Stimulated activated CD8-positive, alpha-beta memory T cell treated with anti-CD3 and anti-CD28 coated beads, Interleukin-7, amount 100 ng/mL, for 24 hours (primary cell): ENCODE results near the gene PPM1J.
A peak's percentile ranks its signal among the peaks of the same experiment; 100 is the strongest.

Experiments
- DNase-seq: peaks from one replicate; pipeline ENCODE4 v3.0.0-alpha.2; 2020; ENCODE audit warnings: low read depth

Gene PPM1J

GRCh38 chr1:112687361-112687760 lies 27.8 kb downstream of the PPM1J start:
- DNase-seq = no peak

- DNase-seq = no peak
These were observed 28.3 kb downstream of the PPM1J start for GRCh38 chr1:112686835-112687234.

- no peak for DNase-seq
These were observed 28.7 kb downstream of the PPM1J start for GRCh38 chr1:112686417-112686816.

- no peak for DNase-seq
These were observed 29.2 kb downstream of the PPM1J start for GRCh38 chr1:112685913-112686312.

GRCh38 chr1:112678605-112679004 lies 36.5 kb downstream of the PPM1J start:
- DNase-seq = no peak

GRCh38 chr1:112677501-112677900 lies 37.6 kb downstream of the PPM1J start:
- no peak for DNase-seq

GRCh38 chr1:112676543-112676942 lies 38.6 kb downstream of the PPM1J start:
- no peak for DNase-seq

GRCh38 chr1:112675728-112676381 lies 39.3 kb downstream of the PPM1J start:
- no peak for DNase-seq

GRCh38 chr1:112674986-112675727 lies 40.0 kb downstream of the PPM1J start:
- peak; percentile 2 for DNase-seq

- peak; percentile 7 for DNase-seq
These were observed 40.6 kb downstream of the PPM1J start, which contains the start of gene MOV10 for GRCh38 chr1:112674440-112674985. MOV10 (plus strand) TSS chr1:112674659; CDS start chr1:112674913, 254 bp downstream.

GRCh38 chr1:112673592-112674439 lies 41.3 kb downstream of the PPM1J start:
- no peak for DNase-seq

- DNase-seq = no peak
These were observed 42.3 kb downstream of the PPM1J start for GRCh38 chr1:112672842-112673241.

GRCh38 chr1:112672009-112672408 lies 43.1 kb downstream of the PPM1J start:
- no peak for DNase-seq

GRCh38 chr1:112666946-112667345 lies 48.2 kb downstream of the PPM1J start:
- no peak for DNase-seq

- no peak for DNase-seq
These were observed 49.3 kb downstream of the PPM1J start for GRCh38 chr1:112665857-112666256.
